Pancreas (tissue), 10 donors: ENCODE results near the gene UTP11. TPM values are rescaled to one million over a fixed set of nuclear protein-coding genes. Genes with fewer than 3 reads are reported as not detected.

Source experiments
- ATAC-seq, 4 donors: fragments of 200-7000 bp; cut with Tn5 transposase; one replicate each; pipeline versions ENCODE4 v1.8.0 to v1.9.1; 2020; ENCODE audit warnings: mild to moderate bottlenecking in 4 of 4, moderate library complexity in 4 of 4
- DNase-seq, 6 donors: peaks; one replicate each; pipeline ENCODE4 v3.0.0-alpha.2; 2020
- FAIRE-seq: peaks from 2 replicates; lab custom pipeline; 2012; peaks lifted over from hg19 to GRCh38; lab: Jason Lieb, UNC
- H3K27ac ChIP-seq, 4 donors: fragments of 200-600 bp; sonication (generic); 1 replicate in 3 of 4; 2 replicates in 1 of 4; pipeline versions ENCODE4 v1.5.0 to v1.8.0; 2020
- H3K27me3 ChIP-seq, 4 donors: fragments of 200-600 bp; one replicate each; pipeline ENCODE4 v1.8.0; 2021
- H3K36me3 ChIP-seq, 3 donors: fragments of 200-600 bp; sonication (generic) in 1 of 3; one replicate each; pipeline versions ENCODE4 v1.5.0 to v1.8.0; 2020 to 2021
- H3K4me1 ChIP-seq, 3 donors: fragments of 200-600 bp; one replicate each; pipeline ENCODE4 v1.8.0; 2021
- H3K4me3 ChIP-seq, 4 donors: fragments of 200-600 bp; sonication (generic) in 2 of 4; one replicate each; pipeline versions ENCODE4 v1.5.0 to v1.8.0; 2020 to 2021
- H3K9me3 ChIP-seq, 4 donors: fragments of 200-600 bp; one replicate each; pipeline ENCODE4 v1.8.0; 2021
- WGBS, 2 donors: extraction: QIAGEN DNeasy Blood & Tissue Kit; methylation state at CpG; one replicate each; pipeline ENCODE4 v1.1.7; 2013; 5-methylcytosine and 5-hydroxymethylcytosine counted together
- intact Hi-C, 3 donors: fragments of 100-400 bp; cut with DNase I; formaldehyde crosslinking; loops; one replicate each; pipeline versions ENCODE4 v1.11.1 to v1.14.2; 2022
- polyA plus RNA-seq, 2 donors: library from polyadenylated mRNA; stranded (reverse); fragments of 200-250 nt; gene quantifications; one replicate each; pipeline ENCODE4 v1.2.3, GENCODE V29; 2013
- total RNA-seq, 6 donors: library from RNA; stranded (reverse); fragmentation: NEBNext Ultra II Directional in 4 of 6; extraction: Animal tissue kit (Norgen Biotek cat#: 25700) in 4 of 6; gene quantifications; one replicate each; pipeline versions ENCODE4 v1.2.1 to v1.2.4, GENCODE V29; 2021 to 2023
- TF ChIP-seq, protein P1 (sequence below), 4 donors: fragments of 200-600 bp; sonication (generic) in 3 of 4; IDR thresholded peaks; one replicate each; pipeline versions ENCODE4 v1.5.0 to v1.8.0; 2021; ENCODE audit warnings: antibody characterized with exemption in 4 of 4
- donor health status: healthy with polysubstance abuse.
- donor health status: DM: no; HTN: no; CAD: no; lungs with moderate emphysema.
- donor health status: DM: no; HTN: no; CAD: no.
- donor health status: control.
- donor health status: control.
- donor health status: Bipolar disorder and iron deficiency.
- donor health status: DM: yes; HTN: yes; CAD: no.
- donor health status: DM: no; HTN: no; CAD: no.
- donor health status: DM: no; HTN: no; CAD: no.
- donor health status: DM: yes; HTN: yes; CAD: no.

The UTP11 gene
- total and polyA plus RNA-seq, 8 donors = 7.8 to 16.6 (median 14.7) TPM

- Histone ChIP-seq H3K27me3 (no peaks in the 10 kb centered on the region), H3K36me3 (no peaks in the 10 kb centered on the region)
- no peak for ATAC-seq
Measured at GRCh38 chr1:38068980-38069340, 56.4 kb downstream of the UTP11 start.

DNA sequence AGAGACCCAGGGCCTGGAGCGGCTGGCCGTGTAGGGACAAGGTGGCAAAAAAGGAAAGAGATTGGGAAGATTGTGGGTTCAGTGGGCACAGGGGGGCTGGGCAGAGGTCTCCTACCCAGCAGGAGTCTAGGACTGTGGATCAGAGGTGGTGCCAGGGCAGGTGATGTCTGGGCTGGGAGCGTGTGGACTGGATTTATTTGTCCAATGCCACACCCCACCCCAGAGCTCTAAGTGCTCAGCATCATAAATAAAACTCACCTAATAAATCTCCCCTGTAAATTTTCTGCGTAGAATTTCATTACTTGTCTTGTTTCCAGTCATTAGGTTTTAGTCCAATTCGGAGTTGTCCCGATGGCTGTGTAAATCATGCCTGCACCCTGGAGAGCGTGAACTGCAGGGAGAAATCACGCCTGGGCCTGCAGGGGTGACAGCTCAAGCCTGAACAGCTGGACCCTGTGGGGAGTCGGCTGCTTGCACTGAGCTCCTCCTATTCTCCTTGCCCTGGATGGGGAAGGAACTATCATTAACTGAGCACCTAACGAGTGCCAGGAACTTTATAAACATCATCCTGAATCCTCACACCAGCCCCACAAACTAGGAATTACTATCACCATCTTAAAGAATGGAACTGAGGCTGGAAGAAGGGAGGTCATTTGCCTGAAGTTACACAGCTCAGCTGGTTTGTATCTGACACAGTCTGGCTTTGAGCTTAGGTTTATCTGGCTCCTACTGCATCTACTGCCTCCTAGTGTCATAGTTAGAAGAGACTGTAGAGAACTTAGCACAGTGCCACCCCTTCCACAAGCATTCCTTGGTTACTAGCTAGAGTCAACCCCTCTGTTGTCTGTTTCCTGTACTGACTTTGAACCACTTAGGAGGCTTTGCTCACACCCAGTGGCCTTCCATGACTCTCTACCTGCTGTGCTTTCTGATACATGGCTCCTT, 59.0 kb downstream of the UTP11 start:
- TF ChIP-seq, protein P1, sequence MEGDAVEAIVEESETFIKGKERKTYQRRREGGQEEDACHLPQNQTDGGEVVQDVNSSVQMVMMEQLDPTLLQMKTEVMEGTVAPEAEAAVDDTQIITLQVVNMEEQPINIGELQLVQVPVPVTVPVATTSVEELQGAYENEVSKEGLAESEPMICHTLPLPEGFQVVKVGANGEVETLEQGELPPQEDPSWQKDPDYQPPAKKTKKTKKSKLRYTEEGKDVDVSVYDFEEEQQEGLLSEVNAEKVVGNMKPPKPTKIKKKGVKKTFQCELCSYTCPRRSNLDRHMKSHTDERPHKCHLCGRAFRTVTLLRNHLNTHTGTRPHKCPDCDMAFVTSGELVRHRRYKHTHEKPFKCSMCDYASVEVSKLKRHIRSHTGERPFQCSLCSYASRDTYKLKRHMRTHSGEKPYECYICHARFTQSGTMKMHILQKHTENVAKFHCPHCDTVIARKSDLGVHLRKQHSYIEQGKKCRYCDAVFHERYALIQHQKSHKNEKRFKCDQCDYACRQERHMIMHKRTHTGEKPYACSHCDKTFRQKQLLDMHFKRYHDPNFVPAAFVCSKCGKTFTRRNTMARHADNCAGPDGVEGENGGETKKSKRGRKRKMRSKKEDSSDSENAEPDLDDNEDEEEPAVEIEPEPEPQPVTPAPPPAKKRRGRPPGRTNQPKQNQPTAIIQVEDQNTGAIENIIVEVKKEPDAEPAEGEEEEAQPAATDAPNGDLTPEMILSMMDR (IDR thresholded peaks at IDR 0.05) = no peak
- Histone ChIP-seq H3K9me3 (no peaks in the 10 kb centered on the region), H3K4me1 (no peaks in the 10 kb centered on the region), H3K27me3 (no peaks in the 10 kb centered on the region), H3K36me3 (no peaks in the 10 kb centered on the region), H3K4me3 (no peak overlapping the region), H3K27ac (no peak overlapping the region)
- ATAC-seq (peak in 2 of 4 donors; percentile 56 to 71), DNase-seq (no peak), FAIRE-seq (no peak)
- intact Hi-C loops = no loop called here
- WGBS, 2 donors = 51 to 58% methylated on average over 10 of the region's 10 CpGs

More at GRCh38 chr1:38068980-38069340, 56.4 kb downstream of the UTP11 start:
- Histone ChIP-seq H3K4me1 (no peaks in the 10 kb centered on the region), H3K4me3 (no peak overlapping the region), H3K27ac (no peak overlapping the region), H3K9me3 (no peaks in the 10 kb centered on the region)
- 72 to 84% methylated on average over 3 of the region's 3 CpGs for WGBS, 2 donors
- TF ChIP-seq, protein P1 (IDR thresholded peaks at IDR 0.05) = no peak
- DNase-seq = no peak
- no peak for FAIRE-seq
- intact Hi-C loops = no loop called here

- no peak for FAIRE-seq
- WGBS, 2 donors = 64 to 68% methylated on average over 2 of the region's 2 CpGs
Measured at GRCh38 chr1:38072858-38073257, 60.3 kb downstream of the UTP11 start.

GRCh38 chr1:38073534-38074301, 61.2 kb downstream of the UTP11 start:
- Histone ChIP-seq H3K4me3 (no peak overlapping the region), H3K9me3 (no peaks in the 10 kb centered on the region), H3K4me1 (no peaks in the 10 kb centered on the region), H3K27me3 (no peaks in the 10 kb centered on the region), H3K36me3 (no peaks in the 10 kb centered on the region), H3K27ac (no peak overlapping the region)
- DNase-seq (no peak), FAIRE-seq (no peak), ATAC-seq (no peak)
- TF ChIP-seq, protein P1 (IDR thresholded peaks at IDR 0.05) = no peak
- intact Hi-C loops = no loop called here
- 37 to 53% methylated on average over 9 of the region's 9 CpGs for WGBS, 2 donors

More at GRCh38 chr1:38072858-38073257, 60.3 kb downstream of the UTP11 start:
- ATAC-seq (no peak), DNase-seq (no peak)
- H3K4me3 ChIP-seq = no peak overlapping the region
- no peaks in the 10 kb centered on the region for H3K27me3 ChIP-seq
- H3K27ac ChIP-seq = no peak overlapping the region
- TF ChIP-seq, protein P1 (IDR thresholded peaks at IDR 0.05) = no peak
- intact Hi-C loops = no loop called here
- no peaks in the 10 kb centered on the region for H3K9me3 ChIP-seq
- no peaks in the 10 kb centered on the region for H3K36me3 ChIP-seq
- no peaks in the 10 kb centered on the region for H3K4me1 ChIP-seq
